IMR-90 (cell line): ENCODE results near the gene STK36. TPM values are rescaled to one million over a fixed set of nuclear protein-coding genes. Genes with fewer than 3 reads are reported as not detected.
A peak's percentile ranks its signal among the peaks of the same experiment; 100 is the strongest.

Source experiments
- ATAC-seq: fragments of 200-7000 bp; cut with Tn5 transposase; 2 replicates; pipeline ENCODE4 v1.9.1; 2020; ENCODE audit warnings: low read depth, mild to moderate bottlenecking, moderate library complexity
- BruUV-seq: library from RNA; stranded (reverse); fragments of 400-500 nt; replicated peaks from 2 replicates; lab custom pipeline; 2021; lab: Mats Ljungman, UMichigan
- CTCF ChIA-PET: fragments of 300-600 bp; formaldehyde crosslinking; extraction: SDS; loops from one replicate; lab custom pipeline; 2021; ENCODE audit warnings: antibody characterized with exemption; lab: Yijun Ruan, JAX
- POLR2A ChIA-PET: fragments of 300-600 bp; sonication (Branson Sonifier 250); formaldehyde crosslinking; loops from one replicate; lab custom pipeline; 2022; ENCODE audit warnings: antibody characterized with exemption; ENCODE audit not compliant: unreplicated experiment; lab: Charles Lee
- DNase-seq: peaks from one replicate; pipeline ENCODE4 v3.0.0; 2013
- H2AFZ ChIP-seq: replicated peaks from 2 replicates; pipeline ENCODE3; 2013; ENCODE audit warnings: low read length, mild to moderate bottlenecking; ENCODE audit not compliant: poor library complexity
- H2AK5ac ChIP-seq: 2 replicates; pipeline ENCODE4 v1.6.1; 2013; ENCODE audit warnings: low read depth, low read length, inconsistent platforms
- H2AK9ac ChIP-seq: replicated peaks from 2 replicates; pipeline ENCODE3; 2013; ENCODE audit warnings: mild to moderate bottlenecking, low read depth, low read length, moderate library complexity; ENCODE audit not compliant: poor library complexity
- H2BK120ac ChIP-seq: 2 replicates; pipeline ENCODE4 v1.6.1; 2013; ENCODE audit warnings: low read depth, low read length, inconsistent platforms
- H2BK15ac ChIP-seq: 3 replicates; pipeline ENCODE4 v1.6.1; 2013; ENCODE audit warnings: low read depth, low read length, inconsistent platforms
- H2BK20ac ChIP-seq: 2 replicates; pipeline ENCODE4 v1.6.1; 2013; ENCODE audit warnings: low read depth, mild to moderate bottlenecking, inconsistent platforms, low read length, moderate library complexity
- H2BK5ac ChIP-seq: 2 replicates; pipeline ENCODE4 v1.6.1; 2013; ENCODE audit warnings: mild to moderate bottlenecking, low read depth, low read length, inconsistent platforms; ENCODE audit not compliant: poor library complexity, severe bottlenecking
- H3K14ac ChIP-seq: replicated peaks from 2 replicates; pipeline ENCODE4 v1.6.1; 2013; ENCODE audit warnings: low read depth, low read length, inconsistent platforms
- H3K18ac ChIP-seq: 2 replicates; pipeline ENCODE4 v1.6.1; 2013; ENCODE audit warnings: low read depth, low read length, control low read depth
- H3K23ac ChIP-seq: 2 replicates; pipeline ENCODE4 v1.6.1; 2013; ENCODE audit warnings: low read depth, low read length, inconsistent platforms
- H3K27ac ChIP-seq: 2 replicates; pipeline ENCODE4 v1.5.1; 2013; ENCODE audit warnings: mild to moderate bottlenecking, control low read depth, low read length; ENCODE audit not compliant: insufficient read depth
- H3K27me3 ChIP-seq: 2 replicates; pipeline ENCODE4 v1.6.1; 2013; ENCODE audit warnings: low read length; ENCODE audit not compliant: control insufficient read depth, insufficient read depth
- H3K36me3 ChIP-seq: 2 replicates; pipeline ENCODE4 v1.6.1; 2013; ENCODE audit warnings: low read length, mixed read lengths; ENCODE audit not compliant: control insufficient read depth, insufficient read depth
- H3K4ac ChIP-seq: 2 replicates; pipeline ENCODE4 v1.6.1; 2013; ENCODE audit warnings: low read depth, low read length, inconsistent platforms
- H3K4me1 ChIP-seq: 2 replicates; pipeline ENCODE4 v1.6.1; 2013; ENCODE audit warnings: low read length, mixed read lengths; ENCODE audit not compliant: control insufficient read depth, insufficient read depth
- H3K4me2 ChIP-seq: 2 replicates; pipeline ENCODE4 v1.6.1; 2013; ENCODE audit warnings: low read depth, mild to moderate bottlenecking, control low read depth, low read length, moderate library complexity
- H3K4me3 ChIP-seq: 2 replicates; pipeline ENCODE4 v1.5.1; 2013; ENCODE audit warnings: low read depth, mild to moderate bottlenecking, control low read depth, low read length, moderate library complexity; ENCODE audit not compliant: insufficient read depth
- H3K56ac ChIP-seq: 2 replicates; pipeline ENCODE4 v1.6.1; 2013; ENCODE audit warnings: low read length, inconsistent platforms; ENCODE audit not compliant: insufficient read depth; ENCODE audit errors: extremely low read depth
- H3K79me1 ChIP-seq, 2 experiments: 2 replicates each; pipeline ENCODE4 v1.6.1; 2013; ENCODE audit warnings: low read length in 2 of 2, inconsistent platforms in 1 of 2, low read depth in 1 of 2
- H3K9ac ChIP-seq: 2 replicates; pipeline ENCODE4 v1.6.1; 2013; ENCODE audit warnings: low read depth, low read length, control low read depth
- H3K9me1 ChIP-seq: 2 replicates; pipeline ENCODE4 v1.6.1; 2013; ENCODE audit warnings: low read length, inconsistent platforms; ENCODE audit not compliant: insufficient read depth
- H3K9me3 ChIP-seq: 2 replicates; pipeline ENCODE4 v1.6.1; 2013; ENCODE audit warnings: low read length; ENCODE audit not compliant: control insufficient read depth, insufficient read depth
- H4K20me1 ChIP-seq: 2 replicates; pipeline ENCODE4 v1.6.1; 2013; ENCODE audit warnings: low read length, inconsistent platforms; ENCODE audit not compliant: insufficient read depth
- H4K5ac ChIP-seq: 2 replicates; pipeline ENCODE4 v1.6.1; 2013; ENCODE audit warnings: mild to moderate bottlenecking, low read depth, low read length, control low read depth
- H4K8ac ChIP-seq, 2 experiments: 2 replicates each; pipeline ENCODE4 v1.6.1; 2013; ENCODE audit warnings: low read depth in 2 of 2, low read length in 2 of 2, control low read depth in 1 of 2, inconsistent platforms in 1 of 2
- H4K91ac ChIP-seq: 2 replicates; pipeline ENCODE4 v1.6.1; 2013; ENCODE audit warnings: low read depth, low read length, inconsistent platforms; ENCODE audit not compliant: insufficient read depth
- BHLHE40 ChIP-seq: fragments of 150-350 bp; IDR thresholded peaks from 2 replicates; pipeline ENCODE4 v1.6.1; 2016; ENCODE audit warnings: mild to moderate bottlenecking, low read depth, low read length
- CEBPB ChIP-seq: IDR thresholded peaks from 2 replicates; pipeline ENCODE4 v1.6.1; 2012; ENCODE audit warnings: low read depth, low read length, improper control_type of control experiment
- CHD1 ChIP-seq: IDR thresholded peaks from 2 replicates; pipeline ENCODE4 v1.6.1; 2012; ENCODE audit warnings: low read depth, low read length, improper control_type of control experiment
- CTCF ChIP-seq: conservative IDR thresholded peaks from 2 replicates; pipeline ENCODE4 v1.5.1; 2012; ENCODE audit warnings: mild to moderate bottlenecking, low read depth, low read length, improper control_type of control experiment
- ELK1 ChIP-seq: fragments of 150-350 bp; IDR thresholded peaks from 2 replicates; pipeline ENCODE4 v1.6.1; 2016; ENCODE audit warnings: low read depth, mild to moderate bottlenecking, low read length, moderate library complexity, borderline replicate concordance
- FOS ChIP-seq: fragments of 150-350 bp; IDR thresholded peaks from 2 replicates; pipeline ENCODE4 v1.6.1; 2016; ENCODE audit warnings: low read depth, low read length
- MAFK ChIP-seq: IDR thresholded peaks from 2 replicates; pipeline ENCODE4 v1.6.1; 2012; ENCODE audit warnings: low read depth, low read length, improper control_type of control experiment
- MAZ ChIP-seq: IDR thresholded peaks from 2 replicates; pipeline ENCODE4 v1.6.1; 2012; ENCODE audit warnings: low read depth, mild to moderate bottlenecking, low read length, improper control_type of control experiment, moderate library complexity, borderline replicate concordance
- MXI1 ChIP-seq: IDR thresholded peaks from 2 replicates; pipeline ENCODE4 v1.6.1; 2012; ENCODE audit warnings: low read depth, mild to moderate bottlenecking, low read length, moderate library complexity, borderline replicate concordance
- NFE2L2 ChIP-seq: fragments of 150-350 bp; IDR thresholded peaks from 2 replicates; pipeline ENCODE4 v1.6.1; 2016; ENCODE audit warnings: low read depth, mild to moderate bottlenecking, low read length
- POLR2A ChIP-seq: IDR thresholded peaks from 2 replicates; pipeline ENCODE4 v1.6.1; 2012; ENCODE audit warnings: mild to moderate bottlenecking, low read depth, low read length
- RAD21 ChIP-seq: IDR thresholded peaks from 2 replicates; pipeline ENCODE4 v1.6.1; 2012; ENCODE audit warnings: low read length, improper control_type of control experiment
- RCOR1 ChIP-seq: IDR thresholded peaks from 2 replicates; pipeline ENCODE4 v1.6.1; 2012; ENCODE audit warnings: mild to moderate bottlenecking, low read length, improper control_type of control experiment; ENCODE audit not compliant: insufficient replicate concordance
- RFX5 ChIP-seq: IDR thresholded peaks from 2 replicates; pipeline ENCODE4 v1.8.0; 2012; ENCODE audit warnings: low read depth, mild to moderate bottlenecking, low read length, moderate library complexity
- USF2 ChIP-seq: fragments of 150-350 bp; IDR thresholded peaks from 2 replicates; pipeline ENCODE4 v1.6.1; 2017; ENCODE audit warnings: mild to moderate bottlenecking, antibody characterized with exemption, low read length, low read depth
- WGBS, 2 experiments: methylation state at CpG; one replicate each; pipeline versions ENCODE4 v1.1.5 to v1.1.7; 2013; ENCODE audit warnings: missing lambda C conversion rate in 2 of 2; ENCODE audit not compliant: insufficient read length in 1 of 2; ENCODE audit errors: extremely low coverage in 2 of 2; 5-methylcytosine and 5-hydroxymethylcytosine counted together
- dilution Hi-C: fragments of 300-500 bp; cut with HindIII; formaldehyde crosslinking; loops from one replicate; pipeline ENCODE4 v1.14.3; 2018; ENCODE audit warnings: low sequenced_read_pairs; ENCODE audit not compliant: unreplicated experiment
- in situ Hi-C: fragments of 300-500 bp; cut with MboI; formaldehyde crosslinking; loops from 3 replicates; pipeline ENCODE4 v1.14.3; 2019; ENCODE audit warnings: low sequenced_read_pairs, inconsistent platforms, mixed read lengths
- intact Hi-C: fragments of 100-400 bp; cut with micrococcal nuclease; formaldehyde crosslinking; loops from 2 replicates; pipeline ENCODE4 v1.10.0; 2022
- polyA plus RNA-seq, 3 experiments: library from polyadenylated mRNA; depleted of rRNA; stranded (reverse); fragments of >200 nt; gene quantifications; 2 replicates each; pipeline ENCODE4 v1.2.3, GENCODE V29; 2012; ENCODE audit warnings: low replicate concordance in 1 of 3
- total RNA-seq: library from RNA; depleted of rRNA; stranded (reverse); fragments of >200 nt; gene quantifications from 2 replicates; pipeline ENCODE4 v1.2.3, GENCODE V29; 2012

Gene STK36
- total and polyA plus RNA-seq, 2 of the 4 experiments (the other 2 are of a cell fraction) = 17.6 to 44.5 TPM

GRCh38 chr2:218746470-218746795 lies 74.5 kb downstream of the STK36 start:
- H3K36me3 ChIP-seq = peaks cover 46% of the 10 kb centered on the region
- ATAC-seq (peak; percentile 46), DNase-seq (no peak)
- CTCF ChIA-PET = no interaction called here
- no peak overlapping the region for H3K18ac ChIP-seq
- no peak overlapping the region for H4K5ac ChIP-seq
- no peak for TF ChIP-seq RAD21
- TF ChIP-seq MAFK = no peak
- no peak for TF ChIP-seq MAZ
- TF ChIP-seq RCOR1 = no peak
- TF ChIP-seq ELK1 = no peak
- TF ChIP-seq MXI1 = no peak
- no peak for TF ChIP-seq FOS
- TF ChIP-seq RFX5 = no peak
- TF ChIP-seq BHLHE40 = no peak
- no peak for TF ChIP-seq CEBPB
- no peak for TF ChIP-seq CTCF
- TF ChIP-seq USF2 = no peak
- no peak for TF ChIP-seq NFE2L2
- no peak for TF ChIP-seq CHD1
- TF ChIP-seq POLR2A = no peak
- H3K4me2 ChIP-seq = no peak overlapping the region
- intact Hi-C loops = no loop called here
- POLR2A ChIA-PET = no interaction called here
- no peak overlapping the region for H3K4me3 ChIP-seq
- H4K91ac ChIP-seq = no peak overlapping the region
- no peaks in the 10 kb centered on the region for H3K27me3 ChIP-seq
- no peak overlapping the region for H3K23ac ChIP-seq
- H3K14ac ChIP-seq = no peak overlapping the region
- H2AK5ac ChIP-seq = no peak overlapping the region
- H2BK5ac ChIP-seq = peak overlapping the region; percentile 15
- H2BK20ac ChIP-seq = no peak overlapping the region
- no peak overlapping the region for H2BK120ac ChIP-seq
- 0 out of 2 replicates have a peak, but pooled peaks cover 2% of the 10 kb centered on the region for H3K4me1 ChIP-seq
- H2AK9ac ChIP-seq = no peak overlapping the region
- H2AFZ ChIP-seq = no peak overlapping the region
- no peaks in the 10 kb centered on the region for H4K20me1 ChIP-seq
- H3K9ac ChIP-seq = no peak overlapping the region
- no peaks in the 10 kb centered on the region for H3K9me3 ChIP-seq
- dilution Hi-C loops = no loop called here
- no peak overlapping the region for H3K56ac ChIP-seq
- no peak overlapping the region for H2BK15ac ChIP-seq
- no peak overlapping the region for H4K8ac ChIP-seq
- no peak overlapping the region for H3K27ac ChIP-seq
- no peak overlapping the region for H3K4ac ChIP-seq
- H3K9me1 ChIP-seq = peaks cover 10% of the 10 kb centered on the region; the same call in 1 of the 2 replicates
- in situ Hi-C loops = no loop called here
- WGBS, 2 experiments = no CpG with 5 or more reads among the region's 1 CpG
- peaks cover 0 to 3% of the 10 kb centered on the region in 2 experiments; a peak in 2 of 4 replicates for H3K79me1 ChIP-seq
- no TSS peak for BruUV-seq
